Measurements from ENCODE around the gene RGL4. TPM values are rescaled to one million over a fixed set of nuclear protein-coding genes. Genes with fewer than 3 reads are reported as not detected.

Gene RGL4
- total RNA-seq, 4 donors from 2014 or later = not detected

- no peak overlapping the region for H3K27ac ChIP-seq
- H3K36me3 ChIP-seq = peaks cover 0 to 50% (median 0%) of the 10 kb centered on the region in 3 donors
- H3K4me1 ChIP-seq = peaks cover 0 to 17% (median 7%) of the 10 kb centered on the region in 4 donors
- H3K9me3 ChIP-seq = no peaks in the 10 kb centered on the region
- TF ChIP-seq CTCF (IDR thresholded peaks at IDR 0.05) = no peak
- no peak for TF ChIP-seq POLR2A (IDR thresholded peaks at IDR 0.05)
- H3K4me3 ChIP-seq = no peak overlapping the region
- H3K27me3 ChIP-seq = no peaks in the 10 kb centered on the region
- DNase-seq = peak in 1 of 3 donors; percentile 27
Observed at GRCh38 chr22:23693979-23694680, 3.3 kb downstream of the RGL4 start.

GRCh38 chr22:23695141-23695540 lies 4.3 kb downstream of the RGL4 start:
- no peaks in the 10 kb centered on the region for H3K27me3 ChIP-seq
- H3K4me1 ChIP-seq = peaks cover 0 to 17% (median 7%) of the 10 kb centered on the region in 4 donors
- peaks cover 0 to 58% (median 0%) of the 10 kb centered on the region in 3 donors for H3K36me3 ChIP-seq
- TF ChIP-seq CTCF (IDR thresholded peaks at IDR 0.05) = no peak
- no peak for TF ChIP-seq POLR2A (IDR thresholded peaks at IDR 0.05)
- H3K27ac ChIP-seq = peak overlapping the region; percentile 75 to 85 (median 78)
- peak in 1 of 3 donors; percentile 10 for DNase-seq
- H3K4me3 ChIP-seq = no peak overlapping the region
- H3K9me3 ChIP-seq = no peaks in the 10 kb centered on the region

- peak in 1 of 3 donors; percentile 32 for DNase-seq
- peaks cover 0 to 59% (median 0%) of the 10 kb centered on the region in 3 donors for H3K36me3 ChIP-seq
- TF ChIP-seq CTCF (IDR thresholded peaks at IDR 0.05) = no peak
- no peak for TF ChIP-seq POLR2A (IDR thresholded peaks at IDR 0.05)
- no peaks in the 10 kb centered on the region for H3K9me3 ChIP-seq
- H3K4me3 ChIP-seq = peak overlapping the region in 1 of 4 donors; percentile 28
- H3K4me1 ChIP-seq = peaks cover 0 to 17% (median 7%) of the 10 kb centered on the region in 4 donors
- peak overlapping the region; percentile 75 to 85 (median 78) for H3K27ac ChIP-seq
- no peaks in the 10 kb centered on the region for H3K27me3 ChIP-seq
Observed at GRCh38 chr22:23695571-23696325, 4.9 kb downstream of the RGL4 start.

- Histone ChIP-seq H3K36me3 (peaks cover 0 to 66% (median 0%) of the 10 kb centered on the region in 3 donors), H3K4me3 (peak overlapping the region in 3 of 4 donors; percentile 21 to 29 (median 28)), H3K27ac (peak overlapping the region; percentile 75 to 85 (median 78)), H3K9me3 (no peaks in the 10 kb centered on the region), H3K27me3 (no peaks in the 10 kb centered on the region), H3K4me1 (peaks cover 0 to 17% (median 7%) of the 10 kb centered on the region in 4 donors)
- DNase-seq = peak; percentile 49 to 91 (median 83)
- TF ChIP-seq CTCF (IDR thresholded peaks at IDR 0.05) (no peak), POLR2A (IDR thresholded peaks at IDR 0.05) (peak in 1 of 2 donors; percentile 14)
Observed at GRCh38 chr22:23696326-23696851, 5.6 kb downstream of the RGL4 start.
